Subcutaneous abdominal adipose tissue (tissue), 5 donors: ENCODE data around the gene MMRN2.
A peak's percentile ranks its signal among the peaks of the same experiment; 100 is the strongest.

Experiments
- H3K27ac ChIP-seq: one replicate; pipeline ENCODE4 v1.7.0; 2013; ENCODE audit warnings: low read depth, mild to moderate bottlenecking, inconsistent platforms, low read length, moderate library complexity
- H3K27me3 ChIP-seq, 5 donors: one replicate each; pipeline ENCODE4 v1.7.0; 2013; ENCODE audit warnings: low read length in 5 of 5, inconsistent platforms in 1 of 5; ENCODE audit not compliant: control insufficient read depth in 5 of 5, insufficient read depth in 4 of 5
- H3K36me3 ChIP-seq, 5 donors: one replicate each; pipeline ENCODE4 v1.7.0; 2013; ENCODE audit warnings: low read length in 5 of 5; ENCODE audit not compliant: control insufficient read depth in 5 of 5, insufficient read depth in 5 of 5
- H3K4me1 ChIP-seq, 5 donors: one replicate each; pipeline ENCODE4 v1.7.0; 2013; ENCODE audit warnings: low read length in 5 of 5, mild to moderate bottlenecking in 3 of 5, moderate library complexity in 1 of 5; ENCODE audit not compliant: control insufficient read depth in 5 of 5, insufficient read depth in 5 of 5
- H3K4me3 ChIP-seq, 5 donors: one replicate each; pipeline ENCODE4 v1.7.0; 2013; ENCODE audit warnings: low read length in 5 of 5, low read depth in 1 of 5
- H3K9ac ChIP-seq, 5 donors: one replicate each; pipeline ENCODE4 v1.7.0; 2013; ENCODE audit warnings: low read length in 5 of 5, mild to moderate bottlenecking in 4 of 5, moderate library complexity in 3 of 5
- H3K9me3 ChIP-seq, 5 donors: one replicate each; pipeline ENCODE4 v1.7.0; 2013; ENCODE audit warnings: low read length in 5 of 5; ENCODE audit not compliant: control insufficient read depth in 5 of 5
- donor health status: healthy.
- donor health status: healthy.
- donor health status: healthy.
- donor health status: healthy.
- donor health status: healthy.

The MMRN2 gene

GRCh38 chr10:86963341-86963919, 6.0 kb upstream of the MMRN2 start:
- peak overlapping the region in 1 of 5 donors; percentile 21 for H3K9ac ChIP-seq
- no peak overlapping the region for H3K4me3 ChIP-seq
- H3K36me3 ChIP-seq: peaks cover 0 to 21% (median 8%) of the 10 kb centered on the region in 5 donors
- H3K27me3 ChIP-seq: no peaks in the 10 kb centered on the region
- no peak overlapping the region for H3K27ac ChIP-seq
- no peaks in the 10 kb centered on the region for H3K9me3 ChIP-seq
- peaks cover 21 to 73% (median 64%) of the 10 kb centered on the region in 5 donors for H3K4me1 ChIP-seq

GRCh38 chr10:86962981-86963310, 5.5 kb upstream of the MMRN2 start:
- Histone ChIP-seq H3K36me3 (peaks cover 0 to 21% (median 8%) of the 10 kb centered on the region in 5 donors), H3K4me3 (no peak overlapping the region), H3K4me1 (peaks cover 21 to 73% (median 64%) of the 10 kb centered on the region in 5 donors), H3K9me3 (no peaks in the 10 kb centered on the region), H3K27ac (no peak overlapping the region), H3K27me3 (no peaks in the 10 kb centered on the region), H3K9ac (no peak overlapping the region)

- no peak overlapping the region for H3K9ac ChIP-seq
- no peak overlapping the region for H3K27ac ChIP-seq
- H3K4me1 ChIP-seq: peaks cover 19 to 73% (median 64%) of the 10 kb centered on the region in 5 donors
- no peaks in the 10 kb centered on the region for H3K27me3 ChIP-seq
- H3K36me3 ChIP-seq: peaks cover 0 to 21% (median 8%) of the 10 kb centered on the region in 5 donors
- no peaks in the 10 kb centered on the region for H3K9me3 ChIP-seq
- H3K4me3 ChIP-seq: no peak overlapping the region
These were observed 4.9 kb upstream of the MMRN2 start for GRCh38 chr10:86962136-86962980.

- peaks cover 14 to 73% (median 64%) of the 10 kb centered on the region in 5 donors for H3K4me1 ChIP-seq
- H3K36me3 ChIP-seq: peaks cover 0 to 21% (median 8%) of the 10 kb centered on the region in 5 donors
- no peak overlapping the region for H3K4me3 ChIP-seq
- no peak overlapping the region for H3K9ac ChIP-seq
- H3K27ac ChIP-seq: no peak overlapping the region
- H3K9me3 ChIP-seq: no peaks in the 10 kb centered on the region
- H3K27me3 ChIP-seq: no peaks in the 10 kb centered on the region
These were observed 4.2 kb upstream of the MMRN2 start for GRCh38 chr10:86961481-86962091.

DNA sequence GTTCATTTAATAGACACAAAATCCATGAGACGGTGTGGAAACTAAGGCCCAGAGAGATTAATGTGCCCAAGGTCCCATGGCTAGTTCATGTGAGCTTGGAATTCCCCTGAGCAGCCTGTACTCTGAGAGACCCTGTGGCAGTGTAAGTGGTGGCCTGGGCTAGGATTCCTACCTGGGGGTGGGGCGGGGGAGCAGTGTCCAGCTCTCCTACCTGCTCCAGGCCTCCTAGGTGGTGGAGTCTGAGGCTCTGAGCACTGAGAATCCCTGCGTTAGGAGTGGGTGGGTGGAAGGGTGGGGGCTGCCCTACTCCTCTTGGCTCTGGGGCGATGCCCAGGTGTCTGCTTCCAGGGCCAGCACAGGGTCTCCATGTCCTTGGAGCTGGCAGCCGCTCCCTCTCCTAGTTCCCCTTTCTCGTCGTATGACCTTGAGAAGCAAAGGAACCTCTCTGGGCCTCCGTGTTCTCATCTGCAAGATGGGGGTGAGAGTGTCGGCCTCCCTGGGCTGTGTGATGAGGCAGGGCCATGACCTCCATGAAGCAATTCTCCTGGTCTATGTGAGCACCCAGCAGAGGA, 3.5 kb upstream of the MMRN2 start:
- no peaks in the 10 kb centered on the region for H3K9me3 ChIP-seq
- H3K27ac ChIP-seq: no peak overlapping the region
- H3K4me3 ChIP-seq: peak overlapping the region in 2 of 5 donors; percentile 1 to 80
- peaks cover 0 to 21% (median 8%) of the 10 kb centered on the region in 5 donors for H3K36me3 ChIP-seq
- H3K4me1 ChIP-seq: peaks cover 12 to 73% (median 60%) of the 10 kb centered on the region in 5 donors
- H3K9ac ChIP-seq: no peak overlapping the region
- H3K27me3 ChIP-seq: no peaks in the 10 kb centered on the region

GRCh38 chr10:86960003-86960862, 2.8 kb upstream of the MMRN2 start:
- Histone ChIP-seq H3K27ac (peak overlapping the region; percentile 99), H3K27me3 (no peaks in the 10 kb centered on the region), H3K9me3 (no peaks in the 10 kb centered on the region), H3K9ac (peak overlapping the region in 4 of 5 donors; percentile 49 to 71 (median 58)), H3K4me1 (peaks cover 14 to 75% (median 62%) of the 10 kb centered on the region in 5 donors), H3K36me3 (peaks cover 0 to 21% (median 8%) of the 10 kb centered on the region in 5 donors), H3K4me3 (peak overlapping the region in 4 of 5 donors; percentile 17 to 80 (median 48))

DNA sequence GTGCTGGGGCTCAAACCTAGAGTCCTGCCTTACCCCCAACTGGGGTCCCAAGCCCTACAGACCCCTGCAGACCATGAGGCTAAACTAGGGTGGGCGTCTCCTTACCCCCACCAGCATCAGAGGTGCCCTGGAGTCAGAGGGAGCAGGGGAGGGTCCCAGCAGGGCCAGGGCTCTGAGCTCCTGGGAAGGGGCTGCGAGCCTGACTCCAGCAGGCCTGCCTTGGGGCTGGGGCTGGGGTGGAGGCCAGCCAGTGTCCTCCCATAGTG, 2.3 kb upstream of the MMRN2 start:
- Histone ChIP-seq H3K36me3 (peaks cover 0 to 21% (median 8%) of the 10 kb centered on the region in 5 donors), H3K27me3 (no peaks in the 10 kb centered on the region), H3K27ac (peak overlapping the region; percentile 99), H3K4me1 (peaks cover 14 to 79% (median 66%) of the 10 kb centered on the region in 5 donors), H3K9ac (peak overlapping the region; percentile 16 to 71 (median 53)), H3K9me3 (no peaks in the 10 kb centered on the region), H3K4me3 (peak overlapping the region; percentile 25 to 80 (median 47))

DNA sequence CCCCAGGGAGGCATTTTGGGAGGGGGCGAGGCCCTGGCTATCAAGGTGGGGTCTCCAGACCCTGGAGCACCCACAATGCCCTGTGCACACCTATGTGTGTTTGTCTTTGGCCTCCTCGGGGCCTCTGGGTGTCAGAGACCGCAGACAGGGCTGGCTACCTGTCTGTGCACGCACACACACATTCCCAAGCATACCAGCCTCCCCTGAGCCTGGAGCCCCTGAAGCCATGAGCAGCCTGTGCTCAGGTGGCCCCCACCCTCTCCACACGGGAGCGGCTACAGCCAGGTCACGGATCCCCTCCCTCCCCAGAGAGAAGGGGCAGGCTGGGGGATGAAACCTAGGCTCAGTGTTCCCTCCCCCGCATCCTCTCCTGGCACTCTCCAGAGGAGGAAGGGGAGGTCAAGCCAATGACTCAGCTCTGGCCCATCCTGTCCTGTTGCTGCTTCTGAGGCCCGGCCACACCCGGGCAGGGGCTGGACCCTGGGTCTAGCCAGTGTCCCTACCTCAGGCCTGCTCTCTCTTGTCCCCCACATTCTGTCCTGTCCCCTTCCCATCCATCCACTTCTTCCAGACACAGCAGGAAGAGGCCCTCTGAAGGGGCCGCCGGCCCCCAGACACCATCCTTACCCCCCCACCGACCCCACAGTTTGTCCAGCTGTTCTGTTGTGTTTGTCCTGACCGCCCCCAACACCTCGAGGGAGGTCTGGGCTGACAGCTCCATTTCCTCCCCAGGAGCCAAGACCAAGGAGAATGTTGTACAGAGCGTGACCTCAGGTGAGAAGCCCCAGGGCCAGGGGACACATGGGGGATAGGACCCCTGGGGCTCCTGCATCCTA, 1.7 kb upstream of the MMRN2 start:
- Histone ChIP-seq H3K4me1 (peaks cover 18 to 79% (median 71%) of the 10 kb centered on the region in 5 donors), H3K27ac (peak overlapping the region; percentile 99), H3K4me3 (peak overlapping the region; percentile 72 to 85 (median 75)), H3K9me3 (no peaks in the 10 kb centered on the region), H3K27me3 (no peaks in the 10 kb centered on the region), H3K9ac (peak overlapping the region; percentile 16 to 71 (median 53)), H3K36me3 (peaks cover 0 to 21% (median 8%) of the 10 kb centered on the region in 5 donors)
